Gastrocnemius medialis (tissue), 4 donors: ENCODE results near the gene ZNF277.

ENCODE experiments used
- CTCF ChIP-seq, 5 experiments: fragments of 450-650 bp in 3 of 5; fragments of 200-600 bp in 2 of 5; sonication (generic) in 2 of 5; IDR thresholded peaks in 4 of 5; conservative IDR thresholded peaks in 1 of 5; 1 replicate in 4 of 5; 2 replicates in 1 of 5; pipeline ENCODE4 v1.5.1; 2016 to 2019; ENCODE audit warnings: antibody characterized with exemption in 5 of 5, mild to moderate bottlenecking in 3 of 5, moderate library complexity in 3 of 5
- POLR2A ChIP-seq, 2 donors: fragments of 450-650 bp; IDR thresholded peaks; one replicate each; pipeline ENCODE4 v1.6.1; 2017; ENCODE audit warnings: antibody characterized with exemption in 2 of 2, mild to moderate bottlenecking in 2 of 2, moderate library complexity in 2 of 2

- TF ChIP-seq CTCF (IDR thresholded peaks at IDR 0.05 in 4 of 5, conservative IDR thresholded peaks at IDR 0.05 in 1 of 5) (no peak), POLR2A (IDR thresholded peaks at IDR 0.05) (no peak)
Observed at GRCh38 chr7:112296432-112296831, 89.9 kb downstream of the ZNF277 start.
